ENCODE measurements around the gene GBP6.
"Not testable (repeated sequence)": the region's sequence is repeated elsewhere in the genome, so short reads cannot be mapped to it uniquely, and the experiment has no call there.

Gene GBP6

DNA sequence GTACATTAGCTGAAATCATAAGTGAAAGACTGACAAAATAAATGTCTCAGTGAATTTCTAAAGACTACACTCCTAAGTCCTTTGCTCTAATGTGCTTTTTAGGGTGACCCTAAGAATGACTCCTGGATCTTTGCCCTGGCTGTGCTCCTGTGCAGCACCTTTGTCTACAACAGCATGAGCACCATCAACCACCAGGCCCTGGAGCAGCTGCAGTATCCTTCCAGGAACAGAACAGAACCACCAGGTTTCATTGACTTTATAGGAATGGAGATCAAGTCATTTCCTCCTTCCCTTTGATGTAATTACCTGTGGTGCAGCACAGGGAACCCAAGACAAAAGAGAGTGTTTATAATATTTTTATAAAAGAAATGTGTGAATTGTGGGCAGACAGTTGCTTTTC lies 14.1 kb downstream of the GBP6 start:
- DNase-seq, result no peak

DNA sequence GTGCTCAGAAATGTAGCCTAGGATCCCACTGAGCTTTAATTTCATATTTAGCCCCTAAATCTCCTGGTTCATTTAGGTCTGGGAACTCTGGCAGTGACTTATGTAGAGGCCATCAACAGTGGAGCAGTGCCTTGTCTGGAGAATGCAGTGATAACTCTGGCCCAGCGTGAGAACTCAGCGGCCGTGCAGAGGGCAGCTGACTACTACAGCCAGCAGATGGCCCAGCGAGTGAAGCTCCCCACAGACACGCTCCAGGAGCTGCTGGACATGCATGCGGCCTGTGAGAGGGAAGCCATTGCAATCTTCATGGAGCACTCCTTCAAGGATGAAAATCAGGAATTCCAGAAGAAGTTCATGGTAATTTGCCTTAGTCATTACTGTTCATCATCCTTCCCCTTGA lies 17.8 kb downstream of the GBP6 start:
- no peak for DNase-seq

DNA sequence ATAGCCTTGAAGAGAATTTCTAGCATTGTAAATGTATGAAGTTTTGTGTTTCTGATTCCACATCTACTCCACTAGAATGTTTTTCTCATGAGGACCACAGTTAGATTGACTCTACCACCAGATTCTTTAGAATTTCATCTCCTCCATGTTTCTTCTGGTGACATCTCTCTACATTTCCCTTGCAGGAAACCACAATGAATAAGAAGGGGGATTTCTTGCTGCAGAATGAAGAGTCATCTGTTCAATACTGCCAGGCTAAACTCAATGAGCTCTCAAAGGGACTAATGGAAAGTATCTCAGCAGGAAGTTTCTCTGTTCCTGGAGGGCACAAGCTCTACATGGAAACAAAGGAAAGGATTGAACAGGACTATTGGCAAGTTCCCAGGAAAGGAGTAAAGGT lies 18.6 kb downstream of the GBP6 start:
- no peak for DNase-seq

DNA sequence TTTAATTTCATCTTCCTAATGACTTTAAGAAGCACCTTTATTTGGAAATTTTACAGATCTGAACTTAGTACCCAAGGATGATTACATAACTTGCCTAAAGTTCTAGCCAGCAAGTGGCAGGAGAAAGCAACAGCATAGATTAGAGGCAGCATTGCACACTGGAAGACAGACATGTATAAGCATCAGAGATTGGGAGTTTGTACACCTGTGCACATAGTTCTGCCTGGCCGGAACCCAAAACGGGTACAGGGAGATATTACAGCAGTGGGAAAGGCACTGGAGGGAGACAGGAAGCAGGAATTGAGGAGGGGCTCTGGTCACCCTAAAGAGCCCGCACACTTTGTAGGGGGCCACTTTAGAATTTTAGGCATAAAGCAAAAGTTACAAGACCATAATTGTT lies 19.3 kb downstream of the GBP6 start:
- DNase-seq, result no peak

DNA sequence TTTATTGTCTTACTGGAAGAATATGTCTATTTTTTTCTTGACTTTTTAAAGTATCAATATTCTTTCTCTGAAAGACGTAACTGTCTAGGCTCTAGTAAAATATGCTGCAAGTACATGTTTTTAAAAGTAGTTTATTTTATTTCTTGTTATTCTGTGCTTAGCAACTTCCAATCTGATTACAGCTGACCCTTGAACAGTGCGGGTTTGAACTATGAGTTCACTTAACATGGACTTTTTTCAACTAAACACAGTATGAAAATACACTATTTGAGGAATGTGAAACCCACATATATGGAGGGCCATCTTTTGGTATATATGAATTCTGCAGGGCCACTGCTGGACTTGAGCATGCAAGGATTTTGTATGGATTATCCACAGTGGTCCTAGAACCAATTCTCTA lies 26.8 kb downstream of the GBP6 start:
- DNase-seq, result no peak

DNA sequence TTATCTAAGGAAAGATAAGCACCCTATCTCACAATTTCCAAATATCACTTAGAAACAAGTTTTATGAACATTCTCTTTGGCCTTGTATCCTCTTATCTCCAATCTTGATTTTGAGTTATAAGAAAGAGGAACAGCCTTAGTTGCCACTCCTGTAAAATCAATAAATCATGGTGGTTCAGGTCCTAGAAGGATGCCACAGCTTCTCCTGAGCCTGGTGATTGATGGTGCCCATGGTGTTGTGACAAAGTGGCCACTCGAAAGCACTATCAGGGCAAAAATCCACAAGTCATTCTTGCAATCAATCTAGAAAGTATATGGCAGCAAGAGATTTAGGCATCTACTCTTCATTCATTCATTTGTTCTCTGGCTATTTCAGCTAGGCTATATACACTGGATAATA lies 27.8 kb downstream of the GBP6 start:
- no peak for DNase-seq

DNA sequence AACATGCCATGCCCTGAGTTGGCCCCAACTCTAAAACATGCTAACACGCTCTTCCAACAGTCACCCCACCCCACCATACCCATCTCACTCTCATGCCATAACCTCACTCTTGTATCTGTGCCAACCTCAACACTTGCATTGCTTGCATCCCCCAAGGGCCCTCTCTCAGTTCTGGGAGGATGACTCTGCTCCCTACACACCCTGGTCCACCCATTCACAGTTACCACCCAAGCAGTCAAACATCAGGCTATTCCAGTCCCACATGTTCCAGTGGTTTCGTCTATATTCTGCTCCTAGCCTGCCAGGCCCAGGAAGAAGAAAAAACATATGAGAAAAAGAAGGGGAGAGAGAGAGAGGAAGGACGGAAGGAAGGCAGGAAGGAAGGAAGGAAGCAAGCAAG lies 31.0 kb downstream of the GBP6 start:
- DNase-seq, result no peak

DNA sequence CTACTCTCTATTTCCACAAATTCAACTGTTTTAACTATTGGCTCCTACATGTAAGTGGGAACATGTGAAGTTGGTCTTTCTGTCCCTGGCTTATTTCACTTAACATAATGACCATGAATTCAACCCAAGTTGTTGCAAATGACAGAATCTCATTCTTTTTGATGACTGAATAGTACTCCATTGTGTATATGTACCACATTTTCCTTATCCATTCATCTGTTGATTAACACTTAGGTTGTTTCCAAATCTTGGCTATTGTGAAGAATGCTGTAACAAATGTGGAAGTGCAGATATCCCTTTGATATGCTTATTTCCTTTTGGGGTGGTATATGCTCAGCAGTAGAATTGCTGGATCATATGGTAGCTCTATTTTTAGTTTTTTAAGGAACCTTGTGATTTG lies 33.0 kb downstream of the GBP6 start:
- DNase-seq, result no peak

DNA sequence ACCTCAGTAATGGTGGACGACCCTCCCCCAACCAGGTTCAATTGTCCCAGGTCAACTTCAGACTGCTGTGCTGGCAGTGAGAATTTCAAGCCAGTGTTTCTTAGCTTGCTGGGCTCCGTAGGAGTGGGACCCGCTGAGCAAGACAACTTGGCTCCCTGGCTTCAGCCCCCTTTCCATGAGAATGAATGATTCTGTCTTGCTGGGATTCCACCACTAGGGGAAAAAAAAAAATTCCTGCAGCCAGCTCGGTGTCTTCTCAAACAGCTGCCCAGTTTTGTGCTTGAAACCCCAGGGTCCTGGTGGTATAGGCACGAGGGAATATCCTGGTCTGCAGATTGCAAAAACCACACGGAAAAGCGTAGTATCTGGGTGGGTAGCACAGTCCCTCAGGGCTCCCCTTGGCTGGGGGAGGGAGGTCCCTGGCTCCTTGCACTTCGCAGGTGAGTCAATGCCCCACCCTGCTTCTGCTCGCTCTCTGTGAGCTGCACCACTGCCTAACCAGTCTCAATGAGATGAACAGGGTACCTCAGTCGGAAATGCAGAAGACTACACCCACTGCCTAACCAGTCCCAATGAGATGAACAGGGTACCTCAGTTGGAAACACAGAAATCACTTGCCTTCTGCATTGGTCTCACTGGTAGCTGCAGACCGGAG lies 41.5 kb downstream of the GBP6 start:
- DNase-seq, result no peak

DNA sequence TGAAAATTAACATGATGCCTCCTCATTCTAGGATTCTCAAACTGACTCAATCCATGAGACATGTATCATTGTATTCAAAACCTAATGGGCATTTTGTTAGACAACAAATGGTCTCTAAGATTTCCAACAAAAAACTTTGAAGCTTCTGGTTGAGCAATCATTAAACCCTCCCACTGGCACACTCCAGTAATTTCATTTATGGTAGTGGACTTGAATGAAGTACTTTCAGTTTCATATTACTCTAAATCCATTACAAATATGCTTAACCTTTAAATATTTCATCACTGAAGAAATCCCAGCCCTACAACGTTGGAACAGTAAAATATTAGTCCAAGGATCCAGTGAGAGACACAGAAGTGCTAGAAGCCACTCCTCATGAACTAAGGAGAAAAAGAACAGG lies 43.5 kb downstream of the GBP6 start:
- DNase-seq, result no peak

DNA sequence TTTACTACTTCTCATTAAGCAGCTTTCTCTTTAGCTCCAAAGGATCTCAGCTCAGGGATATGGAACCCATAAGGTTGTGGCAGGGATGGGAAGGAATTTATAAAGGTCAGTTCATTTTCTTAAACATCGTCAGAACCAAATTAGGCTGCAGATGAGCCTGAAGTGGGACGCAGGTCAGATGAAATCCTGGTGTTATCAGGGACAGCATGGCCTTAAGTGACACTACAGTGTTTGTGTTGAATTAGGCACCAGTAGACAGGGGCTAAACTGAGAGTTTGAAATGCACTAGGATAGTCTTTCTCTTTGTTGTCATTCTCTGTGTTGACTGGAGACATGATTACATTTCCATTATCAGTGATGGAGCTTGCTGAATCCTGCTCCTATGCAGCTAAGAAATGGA lies 43.9 kb downstream of the GBP6 start:
- DNase-seq, result not testable (repeated sequence)

DNA sequence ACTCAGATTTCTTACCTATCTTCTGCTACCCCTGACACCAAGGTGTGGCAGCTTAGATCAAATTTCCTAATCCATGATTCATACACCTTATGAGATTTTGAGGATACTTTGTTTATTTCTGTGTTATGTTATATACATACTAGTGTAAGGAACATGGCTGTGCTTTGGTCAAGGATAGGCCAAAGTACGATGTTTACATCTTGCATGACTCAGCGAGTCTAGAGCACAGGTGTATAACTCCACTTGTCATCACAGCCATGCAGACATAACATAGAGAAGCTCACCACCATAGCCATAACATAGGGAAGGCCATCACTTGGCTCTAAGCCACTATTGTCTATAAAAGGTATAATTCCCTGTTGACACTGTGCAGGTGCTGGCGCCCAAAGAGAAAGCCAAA lies 61.2 kb downstream of the GBP6 start:
- DNase-seq, result no peak

DNA sequence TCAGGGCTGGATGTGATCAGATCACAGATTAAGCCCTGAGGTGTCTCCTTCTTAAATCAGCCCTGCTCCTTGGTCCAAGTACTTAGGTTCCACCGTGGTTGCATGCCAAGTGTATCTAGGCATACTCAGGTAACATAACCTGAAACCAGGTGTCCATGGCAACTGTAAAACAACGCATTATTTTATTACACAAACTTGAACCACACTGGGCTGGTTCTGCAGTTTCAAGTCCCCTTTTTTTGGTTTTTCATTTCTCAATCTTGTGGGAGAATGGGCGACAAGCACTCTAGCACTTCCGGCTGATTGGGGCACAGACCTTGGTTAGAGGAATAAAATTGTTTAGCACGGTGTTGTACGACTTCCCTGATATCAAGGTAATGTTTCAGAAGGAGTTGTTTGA lies 65.2 kb downstream of the GBP6 start:
- DNase-seq, result no peak

DNA sequence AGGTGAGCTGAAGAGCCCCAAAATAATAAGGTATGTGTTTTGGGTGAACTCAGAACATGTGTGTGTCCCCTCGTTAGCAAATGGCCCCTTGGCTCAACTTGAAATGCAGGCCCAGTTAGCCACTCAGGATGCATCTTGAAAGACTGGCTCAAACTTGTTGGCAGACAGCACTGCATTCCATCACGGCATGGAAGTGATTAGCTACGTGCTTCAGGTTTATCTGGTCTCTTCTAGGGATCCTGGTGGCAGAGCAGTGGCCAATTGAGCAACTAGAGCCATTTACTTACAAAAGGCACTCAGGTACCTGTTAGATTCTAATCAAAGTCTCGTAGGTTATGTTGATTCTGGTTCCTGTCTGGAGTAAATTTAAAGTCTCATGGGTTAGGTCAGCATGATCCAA lies 65.8 kb downstream of the GBP6 start:
- not testable (repeated sequence) for DNase-seq

DNA sequence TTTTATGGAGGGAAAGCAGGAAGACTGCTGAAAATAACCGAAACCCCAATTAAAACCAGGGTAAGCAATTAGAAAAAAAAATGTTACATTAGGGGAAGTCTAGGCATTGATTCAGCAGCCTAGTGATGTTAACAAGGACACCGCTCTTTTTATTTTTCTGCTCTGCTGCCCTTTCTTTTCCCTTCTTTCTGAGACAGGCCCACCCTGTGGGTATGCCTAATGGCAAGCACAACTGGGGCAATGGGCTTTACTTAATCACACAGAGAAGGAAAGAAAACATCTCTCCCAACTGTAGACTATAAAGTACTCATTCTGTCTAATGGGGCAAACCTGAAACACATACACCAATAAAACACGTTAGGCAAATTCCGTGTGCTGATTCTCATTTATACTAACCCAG lies 69.6 kb downstream of the GBP6 start:
- DNase-seq, result no peak

DNA sequence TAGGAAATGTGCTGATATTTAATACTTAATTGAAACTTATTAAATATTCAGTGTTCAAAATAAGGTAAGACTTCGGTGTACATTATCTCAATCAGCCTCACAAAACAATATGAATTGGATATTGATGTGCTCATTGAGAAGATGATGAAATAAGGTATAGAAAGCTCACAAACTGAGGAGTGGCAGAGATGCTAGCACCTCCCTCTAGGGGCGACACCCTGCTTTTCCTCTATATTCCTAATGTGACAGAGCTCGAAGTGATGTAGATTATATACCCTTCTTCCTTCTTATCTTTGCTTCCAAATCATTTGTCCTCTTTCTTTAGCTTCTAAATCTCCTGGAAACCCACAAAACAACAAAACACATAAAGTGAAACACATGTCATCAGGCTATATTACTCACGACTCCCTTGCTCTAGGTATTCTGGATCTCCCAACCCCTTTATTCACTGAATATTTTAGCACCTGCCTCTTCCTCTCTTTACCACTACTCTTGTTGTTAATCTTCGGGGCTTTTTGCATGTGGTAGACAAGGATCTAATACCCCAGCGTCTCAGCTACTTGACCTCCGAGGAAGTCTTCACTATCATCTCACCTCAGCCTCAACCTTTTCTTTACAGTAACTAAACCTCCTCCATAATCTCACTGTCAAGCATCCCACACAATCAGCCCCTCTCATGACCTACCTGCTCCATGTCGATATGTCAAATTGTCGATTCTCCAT lies 70.4 kb downstream of the GBP6 start:
- not testable (repeated sequence) for DNase-seq
